Measurements from ENCODE around the gene LARP4B. TPM values are rescaled to one million over a fixed set of nuclear protein-coding genes. Genes with fewer than 3 reads are reported as not detected.

LARP4B gene
- total RNA-seq, 4 donors from 2014 or later, result 50.2 to 77.5 (median 57.0) TPM

DNA sequence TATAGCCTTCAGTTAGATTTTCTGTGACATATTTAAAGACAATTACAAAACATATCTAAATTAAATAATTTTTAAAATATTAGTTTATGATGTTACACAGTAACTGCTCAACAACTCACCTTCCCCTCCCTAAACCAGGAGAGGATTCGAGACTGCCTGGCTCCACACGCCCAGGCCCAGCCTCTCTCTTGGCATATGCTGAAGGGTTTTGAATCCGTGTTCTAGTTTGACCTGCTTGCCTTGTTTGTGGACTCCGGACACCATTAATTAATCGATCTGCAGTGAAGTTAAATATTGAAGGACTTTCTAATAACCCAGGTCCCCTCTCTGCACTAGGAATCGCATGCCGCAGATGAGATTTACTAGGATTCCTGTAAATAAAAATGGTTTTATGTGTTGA, 106.6 kb downstream of the LARP4B start:
- no peak for TF ChIP-seq POLR2A (IDR thresholded peaks at IDR 0.05)
- TF ChIP-seq CTCF (IDR thresholded peaks at IDR 0.05), result no peak

GRCh38 chr10:824497-824896, 107.0 kb downstream of the LARP4B start:
- no peak for TF ChIP-seq POLR2A (IDR thresholded peaks at IDR 0.05)
- no peak for TF ChIP-seq CTCF (IDR thresholded peaks at IDR 0.05)
- intact Hi-C loops (cut with DNase I; ENCODE audit: low total_unique reads), result no loop called here
- no peak overlapping the region for H3K4me3 ChIP-seq (ENCODE audit: low read depth, poor library complexity, severe bottlenecking)
- DNase-seq (ENCODE audit: low spot score in 2 of 2), result peak in 1 of 2 donors; percentile 39
- WGBS, 2 donors, result 68 to 83% methylated on average over 4 of the region's 4 CpGs

More for the DNA sequence above, 106.6 kb downstream of the LARP4B start:
- no peak overlapping the region for H3K4me3 ChIP-seq (ENCODE audit: low read depth, poor library complexity, severe bottlenecking)
- intact Hi-C loops (cut with DNase I; ENCODE audit: low total_unique reads), result loop anchor here (5.0 kb wide), 1 partner anchor 498 kb away; no protein-coding TSS in a partner anchor
- 69 to 70% methylated on average over 7 of the region's 7 CpGs for WGBS, 2 donors
- DNase-seq (ENCODE audit: low spot score in 2 of 2), result peak in 1 of 2 donors; percentile 26

GRCh38 chr10:822661-823367, 108.7 kb downstream of the LARP4B start:
- intact Hi-C loops (cut with DNase I; ENCODE audit: low total_unique reads), result no loop called here
- 91 to 94% methylated on average over 11 of the region's 12 CpGs for WGBS, 2 donors
- peak in 1 of 2 donors; percentile 56 for DNase-seq (ENCODE audit: low spot score in 2 of 2)
- TF ChIP-seq POLR2A (IDR thresholded peaks at IDR 0.05) (no peak), CTCF (IDR thresholded peaks at IDR 0.05) (no peak)
- no peak overlapping the region for H3K4me3 ChIP-seq (ENCODE audit: low read depth, poor library complexity, severe bottlenecking)

DNA sequence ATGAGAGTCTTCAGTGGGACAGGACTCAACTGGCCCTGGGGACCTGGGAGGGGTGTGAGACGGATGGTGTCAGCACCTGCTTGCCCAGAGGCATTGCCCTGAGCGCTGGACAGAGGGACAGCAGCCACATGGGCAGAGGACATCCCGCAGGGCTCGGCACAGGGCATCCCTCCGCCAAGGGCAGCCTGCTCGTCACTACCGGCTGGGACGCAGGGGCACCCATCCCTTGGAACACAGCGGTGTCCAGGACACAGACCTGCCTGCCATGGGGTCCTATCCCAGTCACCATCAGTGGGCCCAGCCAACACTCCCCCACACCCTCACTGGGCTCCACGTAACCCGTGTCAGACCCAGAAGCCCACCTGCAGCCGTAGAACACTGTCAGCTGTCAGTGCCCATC, 109.3 kb downstream of the LARP4B start:
- 96 to 99% methylated on average over 9 to 12 of the region's 12 CpGs for WGBS, 2 donors
- no peak for DNase-seq (ENCODE audit: low spot score in 2 of 2)
- intact Hi-C loops (cut with DNase I; ENCODE audit: low total_unique reads), result no loop called here
- TF ChIP-seq CTCF (IDR thresholded peaks at IDR 0.05) (no peak), POLR2A (IDR thresholded peaks at IDR 0.05) (no peak)
- no peak overlapping the region for H3K4me3 ChIP-seq (ENCODE audit: low read depth, poor library complexity, severe bottlenecking)

- 91 to 94% methylated on average over 5 of the region's 5 CpGs for WGBS, 2 donors
- no peak for DNase-seq (ENCODE audit: low spot score in 2 of 2)
- TF ChIP-seq POLR2A (IDR thresholded peaks at IDR 0.05) (no peak), CTCF (IDR thresholded peaks at IDR 0.05) (no peak)
- H3K4me3 ChIP-seq (ENCODE audit: low read depth, poor library complexity, severe bottlenecking), result no peak overlapping the region
- intact Hi-C loops (cut with DNase I; ENCODE audit: low total_unique reads), result no loop called here
Measured at GRCh38 chr10:821322-821721, 110.2 kb downstream of the LARP4B start.

DNA sequence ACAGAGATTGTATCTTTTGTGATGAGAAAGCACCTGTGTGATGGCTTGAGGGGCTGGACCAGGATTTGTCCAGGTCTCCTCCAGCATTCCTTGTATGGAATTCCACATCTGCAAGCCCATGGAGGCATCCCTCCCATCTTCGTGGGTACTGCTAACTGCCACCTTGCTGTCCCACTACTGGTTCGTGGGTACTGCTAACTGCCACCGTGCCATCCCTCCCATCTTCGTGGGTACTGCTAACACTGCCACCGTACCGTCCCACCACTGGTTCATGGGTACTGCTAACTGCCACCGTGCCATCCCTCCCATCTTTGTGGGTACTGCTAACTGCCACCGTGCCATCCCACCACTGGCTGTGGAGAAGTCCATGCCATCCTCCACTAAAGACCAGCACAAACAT, 111.7 kb downstream of the LARP4B start:
- no peak overlapping the region for H3K4me3 ChIP-seq (ENCODE audit: low read depth, poor library complexity, severe bottlenecking)
- intact Hi-C loops (cut with DNase I; ENCODE audit: low total_unique reads), result no loop called here
- 96% methylated on average over 8 of the region's 8 CpGs for WGBS, 2 donors
- peak in 1 of 2 donors; percentile 68 for DNase-seq (ENCODE audit: low spot score in 2 of 2)
- TF ChIP-seq CTCF (IDR thresholded peaks at IDR 0.05), result no peak
- no peak for TF ChIP-seq POLR2A (IDR thresholded peaks at IDR 0.05)
